HL-60 (cell line): ENCODE data around the gene PGM2L1.

Source experiments
- POLR2AphosphoS5 ChIP-seq: IDR thresholded peaks from 2 replicates; pipeline ENCODE4 v1.6.1; 2012; ENCODE audit warnings: low read depth
- SPI1 ChIP-seq: IDR thresholded peaks from 2 replicates; pipeline ENCODE4 v1.6.1; 2012; ENCODE audit warnings: low read depth, mild to moderate bottlenecking, borderline replicate concordance
- TF ChIP-seq, protein P1 (sequence below): IDR thresholded peaks from one replicate; pipeline ENCODE4 v1.5.1; 2011; ENCODE audit warnings: low read length, control low read depth, inconsistent platforms; ENCODE audit not compliant: insufficient read depth
- TF ChIP-seq, protein P2 (sequence below): IDR thresholded peaks from 2 replicates; pipeline ENCODE4 v1.6.1; 2012; ENCODE audit warnings: low read depth; ENCODE audit not compliant: insufficient replicate concordance

DNA sequence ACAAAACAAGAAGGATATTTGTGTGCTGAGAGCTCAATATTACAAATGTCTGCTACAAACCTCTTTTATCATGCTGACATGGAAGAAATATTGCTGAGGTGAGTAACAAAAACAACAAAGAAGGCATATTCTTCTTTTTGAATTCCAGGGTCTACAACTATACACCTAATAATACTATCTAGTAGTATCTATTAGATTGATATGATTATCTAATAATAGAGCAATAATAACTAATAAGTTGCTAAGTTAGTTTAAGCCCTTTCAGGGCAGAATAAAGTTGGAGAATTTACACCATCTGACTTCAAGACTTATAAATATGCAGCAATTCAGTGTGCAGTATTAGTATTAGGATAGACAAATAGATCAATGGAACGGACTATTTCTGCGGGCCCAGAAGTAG is 11.4 kb upstream of the PGM2L1 start:
- TF ChIP-seq, protein P1, sequence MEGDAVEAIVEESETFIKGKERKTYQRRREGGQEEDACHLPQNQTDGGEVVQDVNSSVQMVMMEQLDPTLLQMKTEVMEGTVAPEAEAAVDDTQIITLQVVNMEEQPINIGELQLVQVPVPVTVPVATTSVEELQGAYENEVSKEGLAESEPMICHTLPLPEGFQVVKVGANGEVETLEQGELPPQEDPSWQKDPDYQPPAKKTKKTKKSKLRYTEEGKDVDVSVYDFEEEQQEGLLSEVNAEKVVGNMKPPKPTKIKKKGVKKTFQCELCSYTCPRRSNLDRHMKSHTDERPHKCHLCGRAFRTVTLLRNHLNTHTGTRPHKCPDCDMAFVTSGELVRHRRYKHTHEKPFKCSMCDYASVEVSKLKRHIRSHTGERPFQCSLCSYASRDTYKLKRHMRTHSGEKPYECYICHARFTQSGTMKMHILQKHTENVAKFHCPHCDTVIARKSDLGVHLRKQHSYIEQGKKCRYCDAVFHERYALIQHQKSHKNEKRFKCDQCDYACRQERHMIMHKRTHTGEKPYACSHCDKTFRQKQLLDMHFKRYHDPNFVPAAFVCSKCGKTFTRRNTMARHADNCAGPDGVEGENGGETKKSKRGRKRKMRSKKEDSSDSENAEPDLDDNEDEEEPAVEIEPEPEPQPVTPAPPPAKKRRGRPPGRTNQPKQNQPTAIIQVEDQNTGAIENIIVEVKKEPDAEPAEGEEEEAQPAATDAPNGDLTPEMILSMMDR, result no peak
- TF ChIP-seq POLR2AphosphoS5 (no peak), SPI1 (no peak)
- TF ChIP-seq, protein P2, sequence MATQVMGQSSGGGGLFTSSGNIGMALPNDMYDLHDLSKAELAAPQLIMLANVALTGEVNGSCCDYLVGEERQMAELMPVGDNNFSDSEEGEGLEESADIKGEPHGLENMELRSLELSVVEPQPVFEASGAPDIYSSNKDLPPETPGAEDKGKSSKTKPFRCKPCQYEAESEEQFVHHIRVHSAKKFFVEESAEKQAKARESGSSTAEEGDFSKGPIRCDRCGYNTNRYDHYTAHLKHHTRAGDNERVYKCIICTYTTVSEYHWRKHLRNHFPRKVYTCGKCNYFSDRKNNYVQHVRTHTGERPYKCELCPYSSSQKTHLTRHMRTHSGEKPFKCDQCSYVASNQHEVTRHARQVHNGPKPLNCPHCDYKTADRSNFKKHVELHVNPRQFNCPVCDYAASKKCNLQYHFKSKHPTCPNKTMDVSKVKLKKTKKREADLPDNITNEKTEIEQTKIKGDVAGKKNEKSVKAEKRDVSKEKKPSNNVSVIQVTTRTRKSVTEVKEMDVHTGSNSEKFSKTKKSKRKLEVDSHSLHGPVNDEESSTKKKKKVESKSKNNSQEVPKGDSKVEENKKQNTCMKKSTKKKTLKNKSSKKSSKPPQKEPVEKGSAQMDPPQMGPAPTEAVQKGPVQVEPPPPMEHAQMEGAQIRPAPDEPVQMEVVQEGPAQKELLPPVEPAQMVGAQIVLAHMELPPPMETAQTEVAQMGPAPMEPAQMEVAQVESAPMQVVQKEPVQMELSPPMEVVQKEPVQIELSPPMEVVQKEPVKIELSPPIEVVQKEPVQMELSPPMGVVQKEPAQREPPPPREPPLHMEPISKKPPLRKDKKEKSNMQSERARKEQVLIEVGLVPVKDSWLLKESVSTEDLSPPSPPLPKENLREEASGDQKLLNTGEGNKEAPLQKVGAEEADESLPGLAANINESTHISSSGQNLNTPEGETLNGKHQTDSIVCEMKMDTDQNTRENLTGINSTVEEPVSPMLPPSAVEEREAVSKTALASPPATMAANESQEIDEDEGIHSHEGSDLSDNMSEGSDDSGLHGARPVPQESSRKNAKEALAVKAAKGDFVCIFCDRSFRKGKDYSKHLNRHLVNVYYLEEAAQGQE, result no peak
